Activated CD8-positive, alpha-beta memory T cell treated with anti-CD3 and anti-CD28 coated beads for 1 hour (primary cell): ENCODE data around the gene KLHL9.
"Not testable (repeated sequence)": the region's sequence is repeated elsewhere in the genome, so short reads cannot be mapped to it uniquely, and the experiment has no call there.

Experiments used
- DNase-seq, 2 donors: peaks; one replicate each; pipeline ENCODE4 v3.0.0-alpha.2; 2020; ENCODE audit warnings: low read depth in 1 of 2; ENCODE audit errors: extremely low read depth in 1 of 2

Gene KLHL9, protein sequence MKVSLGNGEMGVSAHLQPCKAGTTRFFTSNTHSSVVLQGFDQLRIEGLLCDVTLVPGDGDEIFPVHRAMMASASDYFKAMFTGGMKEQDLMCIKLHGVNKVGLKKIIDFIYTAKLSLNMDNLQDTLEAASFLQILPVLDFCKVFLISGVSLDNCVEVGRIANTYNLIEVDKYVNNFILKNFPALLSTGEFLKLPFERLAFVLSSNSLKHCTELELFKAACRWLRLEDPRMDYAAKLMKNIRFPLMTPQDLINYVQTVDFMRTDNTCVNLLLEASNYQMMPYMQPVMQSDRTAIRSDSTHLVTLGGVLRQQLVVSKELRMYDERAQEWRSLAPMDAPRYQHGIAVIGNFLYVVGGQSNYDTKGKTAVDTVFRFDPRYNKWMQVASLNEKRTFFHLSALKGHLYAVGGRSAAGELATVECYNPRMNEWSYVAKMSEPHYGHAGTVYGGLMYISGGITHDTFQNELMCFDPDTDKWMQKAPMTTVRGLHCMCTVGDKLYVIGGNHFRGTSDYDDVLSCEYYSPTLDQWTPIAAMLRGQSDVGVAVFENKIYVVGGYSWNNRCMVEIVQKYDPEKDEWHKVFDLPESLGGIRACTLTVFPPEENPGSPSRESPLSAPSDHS

DNA sequence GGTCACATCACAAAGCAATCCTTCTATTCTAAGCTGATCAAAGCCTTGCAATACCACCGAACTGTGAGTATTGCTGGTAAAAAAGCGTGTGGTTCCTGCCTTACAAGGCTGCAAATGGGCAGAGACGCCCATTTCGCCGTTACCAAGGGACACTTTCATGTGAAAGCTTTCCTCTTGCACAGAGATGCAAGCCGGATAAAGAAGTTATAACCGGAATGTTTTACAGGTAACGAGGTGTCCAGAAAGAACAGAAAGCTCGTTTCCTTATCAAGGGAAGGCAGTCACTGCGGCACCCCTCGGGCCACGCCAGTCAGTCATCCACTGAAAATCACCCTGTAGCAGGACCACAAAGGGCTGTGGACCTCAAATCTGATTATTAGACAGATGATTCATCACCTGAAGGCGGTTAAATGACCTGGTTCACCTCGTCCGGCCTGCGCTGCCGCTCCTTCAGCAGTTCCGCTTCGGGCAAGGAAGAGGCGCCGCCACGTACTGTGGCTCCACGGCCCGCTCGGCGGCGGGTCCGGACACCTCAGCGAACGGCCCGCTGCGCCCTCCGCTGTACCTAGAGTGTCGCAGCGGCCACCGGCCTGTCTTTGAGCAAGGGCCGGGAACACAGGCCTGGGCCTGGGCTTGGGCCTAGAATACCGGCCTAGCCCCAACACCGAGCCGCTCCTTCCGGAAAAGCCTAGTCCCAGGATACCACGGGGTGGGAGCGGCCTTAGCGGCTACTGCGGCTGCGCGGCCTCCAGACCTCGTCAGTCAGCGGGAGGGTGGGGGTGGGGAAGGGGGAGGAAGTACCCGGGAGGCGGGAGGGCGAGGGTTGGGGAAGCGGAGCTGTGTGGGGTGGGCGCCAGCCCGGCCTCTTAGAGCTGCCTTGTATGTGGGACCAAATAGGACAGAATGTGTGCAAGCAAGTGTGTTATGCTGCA lies at the start of gene KLHL9:
TSS of gene KLHL9 (minus strand) at position 704 of the 932 bp plus-strand sequence. CDS start at position 159, 545 bp downstream.
- peak; percentile 70 to 76 for DNase-seq

DNA sequence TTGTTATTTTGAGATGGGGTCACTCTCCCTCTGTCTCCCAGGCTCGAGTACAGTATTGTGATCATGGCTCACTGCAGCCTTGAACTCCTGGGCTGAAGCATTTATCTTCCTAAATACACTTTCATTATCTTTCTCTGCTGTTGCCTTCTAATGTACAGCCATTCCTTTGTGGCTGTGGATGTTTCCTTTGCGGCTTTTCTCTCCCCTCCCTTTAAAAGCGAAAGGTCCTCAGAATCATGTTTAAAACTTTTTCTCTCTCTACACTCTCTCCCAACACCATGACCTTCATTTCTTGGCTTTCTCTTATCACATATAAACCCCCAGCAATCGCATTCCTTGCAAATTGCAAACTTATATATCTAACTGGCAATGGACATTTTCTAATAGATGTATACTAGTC lies 48.4 kb upstream of the KLHL9 start:
- DNase-seq = no peak

DNA sequence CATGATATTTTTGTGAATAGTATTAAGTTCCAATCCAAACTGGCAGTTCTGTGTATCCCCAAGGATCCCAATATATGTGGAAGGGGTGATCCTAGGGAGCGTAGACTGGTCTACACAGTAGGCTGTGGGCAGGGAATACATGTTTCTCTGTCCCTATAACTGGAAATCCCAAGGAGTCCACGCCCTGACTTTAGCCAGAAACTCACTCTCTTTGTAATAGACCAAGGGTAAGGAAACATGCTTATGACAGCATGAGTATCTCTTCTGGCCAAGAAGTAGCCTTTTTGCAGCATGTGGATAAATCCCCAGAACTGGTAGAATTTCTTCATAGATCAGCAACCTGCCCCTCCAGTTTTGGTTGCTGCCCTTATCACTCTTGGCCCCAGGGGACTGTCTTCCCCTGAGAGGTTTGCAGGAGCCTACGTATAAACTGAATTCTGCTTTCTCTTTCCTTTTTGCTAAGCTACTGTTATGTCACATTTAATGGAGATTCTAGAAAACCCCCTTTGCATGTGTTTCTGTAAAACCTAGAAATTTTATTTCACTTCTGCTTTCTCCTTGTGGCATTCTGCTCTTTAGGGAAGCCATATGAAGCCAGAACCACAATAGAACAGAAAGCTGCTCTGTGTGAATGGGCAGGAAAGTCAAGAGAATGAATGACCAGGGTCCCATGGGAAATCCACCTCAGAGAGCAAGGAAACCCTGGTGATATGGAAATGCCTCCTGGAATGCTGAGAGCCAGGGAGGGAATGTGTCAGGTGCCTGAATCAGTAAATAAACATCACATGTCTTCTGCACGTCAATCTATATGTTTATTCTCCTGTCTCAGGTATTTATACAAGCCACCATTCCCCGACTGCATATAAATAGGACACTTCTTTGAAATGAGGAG lies 46.5 kb upstream of the KLHL9 start:
- DNase-seq = no peak

DNA sequence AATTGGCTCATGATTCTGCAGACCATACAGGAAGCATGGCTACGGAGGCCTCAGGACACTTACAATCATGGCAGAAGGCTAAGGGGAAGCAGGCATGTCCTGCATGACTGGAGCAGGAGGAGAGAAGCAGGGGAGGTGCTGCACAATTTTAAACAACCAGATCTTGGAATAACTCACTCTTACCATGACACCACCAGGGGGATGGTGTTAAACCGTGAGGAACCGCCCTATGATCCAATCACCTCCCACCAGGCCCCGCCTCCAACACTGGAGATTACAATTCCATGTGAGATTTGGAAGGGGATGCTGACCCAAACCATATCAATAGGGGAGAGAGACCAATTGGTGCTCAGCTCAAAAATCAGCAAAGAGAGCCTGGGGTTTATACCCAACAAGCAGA lies 36.3 kb upstream of the KLHL9 start:
- DNase-seq = not testable (repeated sequence)

DNA sequence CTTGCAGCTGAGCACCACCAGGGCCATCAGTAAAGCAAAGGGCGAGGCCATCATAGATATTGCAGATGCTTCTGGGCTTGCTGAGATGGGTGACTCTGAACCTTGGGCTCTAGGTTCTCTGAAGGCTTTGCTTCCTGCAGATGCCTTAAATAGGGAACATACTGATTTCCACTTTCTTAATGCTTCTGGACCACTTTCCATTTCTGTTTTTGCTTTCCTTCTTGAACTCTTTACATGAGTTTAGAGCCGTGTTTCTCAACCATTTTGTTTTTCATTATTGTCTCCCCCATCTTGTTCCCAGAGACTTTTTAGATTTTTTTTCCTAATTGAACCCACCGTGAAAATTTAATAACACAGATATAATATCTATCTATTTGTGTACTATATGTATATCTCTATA lies 32.8 kb upstream of the KLHL9 start, which contains the start of gene IFNA13:
TSS of gene IFNA13 (minus strand) at position 101 of the 400 bp plus-strand sequence. CDS start at position 54, 47 bp downstream.
- no peak for DNase-seq

DNA sequence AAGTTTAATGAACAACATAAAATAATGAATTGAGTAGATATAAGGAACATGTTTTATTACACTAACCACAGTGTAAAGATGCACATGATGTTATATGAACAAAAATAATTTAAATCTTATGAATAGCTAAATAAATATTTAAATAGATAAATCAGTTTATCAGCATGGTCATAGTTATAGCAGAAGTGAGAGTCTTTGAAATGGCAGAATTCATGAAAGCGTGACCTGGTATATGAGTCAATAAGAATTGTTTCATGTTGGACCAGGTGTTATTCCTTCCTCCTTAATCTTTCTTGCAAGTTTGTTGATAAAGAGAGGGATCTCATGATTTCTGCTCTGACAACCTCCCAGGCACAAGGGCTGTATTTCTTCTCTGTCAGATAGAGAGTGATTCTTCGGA lies 32.0 kb upstream of the KLHL9 start:
- not testable (repeated sequence) for DNase-seq

DNA sequence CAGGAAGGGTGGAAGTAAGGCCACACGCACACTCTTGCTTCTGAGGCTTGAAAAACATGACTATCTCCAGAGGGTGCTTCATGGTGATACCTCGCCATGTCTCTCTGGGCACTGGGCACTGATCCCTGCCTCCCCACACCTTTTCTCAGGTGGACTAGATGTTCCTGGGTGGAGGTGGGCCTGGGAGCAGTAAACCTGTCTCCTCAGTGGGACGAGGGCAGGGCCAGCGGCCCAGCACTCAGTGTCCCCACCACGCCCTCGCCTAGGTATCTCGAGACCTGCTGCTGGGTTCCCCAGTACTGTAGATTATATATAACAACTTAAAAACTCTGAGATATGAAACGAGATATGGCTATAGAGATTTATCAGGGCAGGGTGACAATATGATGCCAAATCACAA lies 27.1 kb upstream of the KLHL9 start:
- no peak for DNase-seq

DNA sequence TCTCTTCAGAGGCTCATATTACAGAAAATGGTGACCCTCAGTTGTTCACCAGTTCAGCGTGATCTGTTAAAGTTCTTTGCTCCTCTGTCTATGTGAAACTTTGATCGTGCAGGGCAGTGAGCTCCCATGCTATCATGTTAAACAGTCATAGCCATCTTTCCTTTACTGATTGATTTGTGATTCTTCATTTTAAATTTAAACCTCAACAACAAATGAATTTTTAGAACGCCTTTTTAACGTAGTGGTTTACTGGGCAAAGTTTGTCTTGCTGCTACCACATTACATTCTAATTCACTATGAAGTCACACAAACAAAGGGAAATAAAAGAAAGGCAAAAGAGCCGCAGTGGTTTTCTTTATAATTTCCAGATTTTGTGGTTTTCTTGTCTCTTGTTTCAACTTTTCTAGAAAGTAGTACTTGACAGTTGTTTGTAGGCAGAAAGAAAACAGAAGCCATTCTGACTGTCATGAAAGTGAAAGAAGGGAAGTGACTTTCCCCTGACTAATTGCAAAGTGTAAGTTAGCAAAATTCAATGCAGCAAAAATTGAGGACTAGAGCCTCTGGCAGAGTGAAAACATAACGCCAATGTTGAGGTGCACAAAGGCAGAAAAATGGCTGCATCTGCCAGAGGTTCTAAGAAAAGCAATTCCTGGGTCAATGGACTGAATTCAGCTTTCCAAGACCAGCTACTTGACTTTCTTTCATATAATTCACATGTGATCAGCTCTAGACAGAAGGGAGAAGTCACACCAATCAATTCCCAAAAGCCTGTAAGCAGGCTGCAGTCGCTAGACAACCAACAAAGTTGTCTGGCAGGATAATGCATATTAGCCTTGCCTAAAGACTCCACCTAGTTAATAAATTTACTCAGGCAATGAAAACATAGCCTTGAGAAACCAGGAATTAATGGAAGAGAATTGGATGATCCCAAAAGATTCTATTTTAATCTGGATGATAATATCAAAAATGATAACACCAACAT lies 22.6 kb upstream of the KLHL9 start:
- DNase-seq = no peak

DNA sequence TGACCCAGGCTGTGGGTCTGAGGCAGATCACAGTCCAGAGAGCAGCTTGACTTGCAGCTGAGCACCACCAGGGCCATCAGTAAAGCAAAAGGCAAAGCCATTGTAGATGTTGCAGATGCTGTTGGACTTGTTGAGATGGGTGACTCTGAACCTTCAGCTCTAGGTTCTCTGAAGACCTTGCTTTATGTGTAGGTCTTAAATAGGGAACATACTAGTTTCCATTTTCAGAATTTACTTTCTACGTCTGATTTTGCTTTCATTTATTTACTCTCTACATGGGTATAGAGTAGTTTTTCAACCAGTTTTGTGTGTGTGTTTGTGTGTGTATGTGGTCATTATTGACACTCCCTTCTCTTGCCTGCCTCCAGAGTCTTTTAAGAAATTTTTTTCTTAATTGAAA lies 15.6 kb upstream of the KLHL9 start, which contains the start of gene IFNA6:
TSS of gene IFNA6 (minus strand) at position 101 of the 400 bp plus-strand sequence. CDS start at position 101, 0 bp downstream.
- DNase-seq = no peak

DNA sequence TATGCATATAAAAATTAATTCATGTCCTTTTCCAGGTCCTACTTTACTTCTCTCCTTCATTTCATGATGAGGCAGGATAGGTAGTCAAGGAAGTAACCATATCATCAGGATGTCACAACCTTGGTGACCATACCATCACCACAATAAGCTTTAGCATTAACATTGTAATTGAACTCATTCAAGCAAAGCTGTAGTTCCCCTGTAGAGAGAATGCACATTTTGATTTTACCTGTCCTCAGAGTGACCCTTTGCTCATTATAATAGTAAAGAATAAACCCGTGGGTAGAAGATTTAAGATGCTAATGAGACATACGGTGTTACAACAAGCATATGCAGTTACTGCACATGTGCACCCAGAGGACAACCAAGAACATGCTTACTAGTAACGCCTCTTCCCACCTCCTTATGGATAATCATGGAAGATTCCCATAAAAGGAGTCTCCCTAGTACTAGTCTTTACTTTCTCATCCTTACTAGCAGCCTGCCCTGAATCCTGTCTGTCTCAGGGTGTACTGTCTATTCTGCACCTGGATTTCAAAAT lies 13.3 kb upstream of the KLHL9 start:
- DNase-seq = no peak

DNA sequence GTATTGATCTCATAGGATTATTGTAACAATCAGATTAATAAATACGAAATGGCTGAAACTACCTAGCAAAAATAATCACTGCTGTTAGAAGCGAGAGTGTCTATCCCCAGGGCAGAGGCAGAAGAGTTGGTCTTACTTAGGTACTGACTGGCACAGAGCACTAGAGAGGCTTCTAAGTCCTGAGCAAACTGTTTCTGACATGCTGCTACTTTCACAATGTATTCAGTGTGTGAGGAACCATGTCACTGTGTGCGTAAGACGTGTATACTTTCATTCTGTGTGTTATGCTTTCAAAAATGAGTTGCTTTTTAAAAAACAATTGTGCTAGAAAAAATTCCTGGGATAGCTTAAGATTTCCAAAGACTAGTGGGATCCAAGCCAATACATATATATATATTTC lies 5.5 kb upstream of the KLHL9 start:
- DNase-seq = no peak

DNA sequence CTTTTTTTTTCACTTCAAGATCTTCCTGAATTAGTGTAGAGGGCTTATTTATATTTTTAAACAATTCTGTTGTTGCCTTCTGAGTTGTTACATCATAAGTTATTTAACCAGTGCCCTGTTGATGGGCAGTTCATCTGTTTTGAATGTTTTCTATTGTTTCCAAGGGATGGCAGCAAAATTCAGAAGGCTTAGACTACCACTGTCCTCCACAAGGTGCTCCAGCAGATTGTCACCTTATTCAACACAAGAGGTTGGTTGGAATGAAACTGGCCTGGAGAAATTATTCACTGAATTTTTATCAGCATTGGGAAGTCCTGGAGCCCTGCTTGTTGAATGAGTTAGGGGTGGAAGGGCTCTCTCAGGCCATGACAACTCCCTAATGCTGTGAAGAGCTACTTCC lies 1.3 kb upstream of the KLHL9 start:
- DNase-seq = no peak

DNA sequence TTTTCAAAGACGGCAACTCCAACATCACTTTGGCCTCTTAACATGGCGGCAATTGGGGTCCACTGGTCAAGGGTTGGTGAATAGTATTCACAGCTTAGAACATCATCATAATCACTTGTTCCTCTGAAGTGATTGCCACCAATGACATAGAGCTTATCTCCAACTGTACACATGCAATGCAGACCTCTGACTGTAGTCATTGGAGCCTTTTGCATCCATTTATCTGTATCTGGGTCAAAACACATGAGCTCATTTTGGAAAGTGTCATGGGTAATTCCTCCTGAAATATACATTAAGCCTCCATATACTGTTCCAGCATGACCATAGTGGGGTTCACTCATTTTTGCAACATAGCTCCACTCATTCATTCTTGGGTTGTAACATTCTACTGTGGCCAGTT lies 2.0 kb downstream of the KLHL9 start:
- DNase-seq = no peak

DNA sequence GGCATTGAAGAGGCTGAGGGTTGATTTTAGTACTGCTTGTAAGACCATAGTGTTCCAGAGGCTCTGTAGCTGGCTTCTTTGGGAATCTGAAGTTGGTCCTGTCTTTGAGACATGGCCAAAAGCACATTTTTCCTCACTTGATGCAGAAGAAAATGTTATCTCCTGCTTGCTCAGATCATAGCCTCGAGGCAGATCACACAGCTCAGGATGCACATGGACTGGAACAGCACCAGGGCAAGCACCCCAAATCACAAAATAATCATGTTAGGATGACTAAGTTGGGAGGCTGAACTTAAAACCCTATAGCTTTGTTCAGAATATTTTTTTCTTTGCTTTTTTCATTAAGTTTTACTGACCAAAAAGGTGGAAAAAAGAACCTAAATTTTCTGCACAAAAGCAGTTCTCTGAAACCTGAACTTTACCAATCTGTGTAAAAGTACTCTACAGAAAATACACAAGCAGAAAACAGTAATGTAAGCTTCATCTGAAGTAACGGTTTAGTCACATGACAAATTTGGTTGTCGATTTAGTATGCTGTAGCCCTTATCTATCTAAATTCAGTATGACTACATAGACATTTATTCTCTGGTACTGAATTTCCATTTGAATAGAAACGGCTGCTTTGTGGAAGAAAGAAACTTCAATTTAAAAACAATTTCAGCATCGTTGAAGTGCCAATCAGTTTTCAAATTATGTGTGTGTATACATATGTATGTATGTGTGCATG lies 3.4 kb downstream of the KLHL9 start:
- no peak for DNase-seq

DNA sequence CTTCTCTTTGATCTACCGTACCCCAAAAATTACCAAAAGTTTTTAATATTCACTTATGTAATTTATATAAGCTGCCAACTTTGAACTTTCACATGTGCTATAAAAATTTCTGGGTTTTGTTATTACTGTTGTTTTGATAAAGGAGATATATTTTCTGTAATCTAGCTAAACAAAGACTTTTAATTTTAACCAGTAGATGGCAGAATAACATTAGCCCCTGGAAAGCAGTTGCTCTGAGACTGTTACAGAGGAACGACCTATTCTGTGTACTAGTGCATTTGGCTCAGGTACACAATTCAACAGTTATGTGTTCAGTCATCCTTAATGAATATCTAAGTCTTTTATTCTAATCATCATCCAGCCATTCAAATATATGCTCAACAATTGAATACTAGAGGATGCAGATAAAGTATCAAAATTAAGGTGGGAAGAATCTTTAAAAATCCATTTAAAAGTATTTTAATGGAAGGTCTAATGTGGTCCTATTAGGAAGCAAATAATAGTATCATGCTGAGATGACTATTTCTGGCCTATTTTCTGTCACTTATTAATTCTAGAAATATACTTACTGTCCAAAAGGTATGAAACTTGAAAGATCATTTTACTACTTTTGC lies 8.6 kb downstream of the KLHL9 start:
- DNase-seq = no peak

DNA sequence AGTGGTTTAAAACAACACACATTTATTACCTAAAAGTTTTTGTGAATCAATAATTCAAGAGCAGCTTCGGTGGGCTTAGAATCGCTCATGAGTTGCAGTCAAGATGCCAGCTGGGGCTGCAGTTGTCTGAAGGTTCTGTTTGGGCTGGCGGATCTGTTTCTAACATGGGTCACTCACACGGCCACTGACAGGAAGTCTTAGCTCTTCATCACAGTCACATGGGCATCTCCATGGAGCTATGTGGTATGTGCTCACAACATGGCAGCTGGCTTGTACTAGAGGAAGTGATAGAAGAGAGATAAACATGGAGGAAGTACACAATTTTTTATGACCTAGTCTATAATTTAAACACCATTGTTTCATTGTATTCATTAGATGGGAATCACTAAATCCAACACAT lies 11.2 kb downstream of the KLHL9 start:
- DNase-seq = no peak

DNA sequence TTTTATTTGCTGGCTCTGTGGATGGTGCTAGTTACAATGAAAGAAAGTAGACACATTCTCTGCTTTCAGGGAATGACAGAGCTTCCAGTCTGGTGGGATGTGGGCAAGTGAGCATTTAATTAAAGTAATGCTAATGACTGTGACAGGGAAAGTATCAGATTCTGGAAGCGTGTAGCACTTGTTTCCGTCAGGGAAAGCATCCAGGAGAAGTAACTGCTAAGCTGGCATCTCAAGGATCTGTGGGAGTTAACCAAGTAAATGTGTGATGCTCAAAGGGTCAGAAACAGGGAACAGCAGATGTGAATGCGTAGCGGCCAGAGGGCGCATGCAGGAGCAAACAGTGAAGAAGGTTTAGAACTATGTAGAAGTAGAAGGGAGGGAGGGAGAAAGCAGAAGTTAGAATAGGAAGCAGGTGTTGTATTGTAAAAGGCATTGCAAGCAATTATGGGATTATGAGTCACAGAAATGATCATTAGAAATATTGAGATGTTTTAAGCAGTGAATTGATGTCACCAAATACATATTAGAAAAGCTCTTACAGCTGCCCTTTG lies 12.2 kb downstream of the KLHL9 start:
- DNase-seq = no peak
